GM12878 (cell line): Measurements from ENCODE around the gene SERINC5. TPM values are rescaled to one million over a fixed set of nuclear protein-coding genes. Genes with fewer than 3 reads are reported as not detected.

Experiments used
- ATAC-seq: fragments of 200-7000 bp; cut with Tn5 transposase; 3 replicates; pipeline ENCODE4 v1.9.1; 2020; ENCODE audit warnings: mild to moderate bottlenecking, moderate library complexity
- BruUV-seq: library from RNA; stranded (reverse); fragments of 400-500 nt; replicated peaks from 2 replicates; lab custom pipeline; 2021; lab: Mats Ljungman, UMichigan
- CTCF ChIA-PET: fragments of 300-600 bp; sonication (Branson Sonifier 250); formaldehyde crosslinking; extraction: SDS; loops from one replicate; lab custom pipeline; 2021; ENCODE audit warnings: inconsistent platforms; lab: Yijun Ruan, JAX
- POLR2A ChIA-PET: fragments of 350-600 bp; formaldehyde crosslinking; extraction: SDS; loops from one replicate; lab custom pipeline; 2021; ENCODE audit warnings: inconsistent platforms; lab: Charles Lee
- RAD21 ChIA-PET: fragments of 300-600 bp; sonication (Branson Sonifier 250); formaldehyde crosslinking; loops from one replicate; lab custom pipeline; 2023; ENCODE audit warnings: antibody characterized with exemption; ENCODE audit not compliant: unreplicated experiment; lab: Charles Lee
- SMC1A ChIA-PET: fragments of 300-600 bp; sonication (Branson Sonifier 250); formaldehyde crosslinking; loops from one replicate; lab custom pipeline; 2023; ENCODE audit not compliant: unreplicated experiment, uncharacterized antibody; lab: Charles Lee
- DNase-seq: peaks from one replicate; pipeline ENCODE4 v3.0.0-alpha.2; 2011; ENCODE audit warnings: low read depth, low spot score
- FAIRE-seq: peaks from 3 replicates; lab custom pipeline; 2011; peaks lifted over from hg19 to GRCh38; lab: Jason Lieb, UNC
- H2AFZ ChIP-seq: 2 replicates; pipeline ENCODE4 v1.6.0; 2011; ENCODE audit warnings: low read depth, low read length, control low read depth; ENCODE audit not compliant: control insufficient read depth
- H3K27ac ChIP-seq: 2 replicates; pipeline ENCODE4 v1.5.1; 2011; ENCODE audit warnings: control low read depth; ENCODE audit not compliant: control insufficient read depth, insufficient read depth
- H3K27me3 ChIP-seq, 2 experiments: replicated peaks in 1 of 2; 2 replicates each; pipeline versions ENCODE4 v1.6.0 to v1.6.1; 2011; ENCODE audit warnings: low read length in 1 of 2; ENCODE audit not compliant: control insufficient read depth in 2 of 2, insufficient read depth in 2 of 2
- H3K36me3 ChIP-seq, 2 experiments: 2 replicates each; pipeline ENCODE4 v1.5.1; 2011; ENCODE audit warnings: low read length in 1 of 2; ENCODE audit not compliant: control insufficient read depth in 2 of 2, insufficient read depth in 2 of 2
- H3K4me1 ChIP-seq: 2 replicates; pipeline ENCODE4 v1.6.1; 2011; ENCODE audit warnings: mild to moderate bottlenecking, low read length, moderate library complexity, mixed read lengths; ENCODE audit not compliant: control insufficient read depth, insufficient read depth
- H3K4me2 ChIP-seq: 2 replicates; pipeline ENCODE4 v1.6.0; 2011; ENCODE audit warnings: control low read depth; ENCODE audit not compliant: control insufficient read depth, insufficient read depth
- H3K4me3 ChIP-seq: fragments of 200-600 bp; sonication (generic); 2 replicates; pipeline ENCODE4 v1.5.1; 2016
- H3K79me2 ChIP-seq: 2 replicates; pipeline ENCODE4 v1.6.0; 2011; ENCODE audit warnings: low read length; ENCODE audit not compliant: control insufficient read depth, insufficient read depth
- H3K9ac ChIP-seq: 2 replicates; pipeline ENCODE4 v1.8.0; 2011; ENCODE audit warnings: low read length, control low read depth, mixed read lengths; ENCODE audit not compliant: control insufficient read depth, insufficient read depth
- H3K9me3 ChIP-seq: replicated peaks from 3 replicates; pipeline ENCODE4 v1.5.1; 2011; ENCODE audit warnings: mild to moderate bottlenecking, low read length; ENCODE audit not compliant: control insufficient read depth, insufficient read depth
- H4K20me1 ChIP-seq: 2 replicates; pipeline ENCODE4 v1.6.0; 2011; ENCODE audit not compliant: control insufficient read depth, insufficient read depth
- EZH2 ChIP-seq: IDR thresholded peaks from 2 replicates; pipeline ENCODE4 v1.6.1; 2012; ENCODE audit warnings: low read depth, mild to moderate bottlenecking, control low read depth, inconsistent platforms, low read length, borderline replicate concordance; ENCODE audit not compliant: control insufficient read depth
- FOXK2 ChIP-seq: fragments of 450-650 bp; IDR thresholded peaks from 2 replicates; pipeline ENCODE4 v1.6.1; 2017; ENCODE audit warnings: mild to moderate bottlenecking, moderate library complexity
- JUNB ChIP-seq: IDR thresholded peaks from 2 replicates; pipeline ENCODE4 v1.6.1; 2016; ENCODE audit warnings: antibody characterized with exemption, mild to moderate bottlenecking
- JUND ChIP-seq: IDR thresholded peaks from 2 replicates; pipeline ENCODE4 v1.6.1; 2012; ENCODE audit warnings: low read depth, mild to moderate bottlenecking, low read length, improper control_type of control experiment, moderate library complexity
- KDM1A ChIP-seq: fragments of 200-600 bp; sonication (generic); IDR thresholded peaks from 2 replicates; pipeline ENCODE4 v1.6.1; 2016; ENCODE audit warnings: borderline replicate concordance
- MXI1 ChIP-seq: fragments of 150-350 bp; IDR thresholded peaks from 2 replicates; pipeline ENCODE4 v1.6.1; 2011; ENCODE audit warnings: low read depth, mild to moderate bottlenecking, inconsistent platforms, low read length, improper control_type of control experiment
- RAD51 ChIP-seq: fragments of 450-650 bp; IDR thresholded peaks from 2 replicates; pipeline ENCODE4 v1.6.1; 2016; ENCODE audit warnings: moderate library complexity, mild to moderate bottlenecking, inconsistent platforms
- RELA ChIP-seq: fragments of 450-650 bp; IDR thresholded peaks from 2 replicates; pipeline ENCODE4 v1.8.0; 2014; ENCODE audit warnings: borderline replicate concordance; ENCODE audit not compliant: partially characterized antibody
- RFX5 ChIP-seq: IDR thresholded peaks from 2 replicates; pipeline ENCODE4 v1.6.1; 2011; ENCODE audit warnings: low read depth, low read length, improper control_type of control experiment
- SIN3A ChIP-seq: IDR thresholded peaks from 2 replicates; pipeline ENCODE4 v1.6.1; 2012; ENCODE audit warnings: low read depth, low read length, improper control_type of control experiment
- ZNF217 ChIP-seq: fragments of 450-650 bp; IDR thresholded peaks from 2 replicates; pipeline ENCODE4 v1.6.1; 2017; ENCODE audit warnings: antibody characterized with exemption, mild to moderate bottlenecking
- ZNF274 ChIP-seq: IDR thresholded peaks from one replicate; pipeline ENCODE4 v1.8.0; 2011; ENCODE audit not compliant: insufficient read length, insufficient read depth
- WGBS: methylation state at CpG from one replicate; pipeline ENCODE4 v1.1.6; 2016; ENCODE audit warnings: low lambda C conversion rate; ENCODE audit not compliant: insufficient replicate concordance, insufficient coverage; ENCODE audit errors: missing lambda C conversion rate; 5-methylcytosine and 5-hydroxymethylcytosine counted together
- in situ Hi-C: fragments of 300-500 bp; cut with MboI; formaldehyde crosslinking; loops from 9 replicates; pipeline ENCODE4 v1.14.3; 2018; ENCODE audit warnings: mixed read lengths
- intact Hi-C: fragments of 100-400 bp; cut with micrococcal nuclease; formaldehyde crosslinking; loops from one replicate; pipeline ENCODE4 v1.14.2; 2022; ENCODE audit not compliant: unreplicated experiment
- polyA plus RNA-seq, 11 experiments: library from polyadenylated mRNA; depleted of rRNA in 4 of 11; unstranded in 6 of 11; stranded (reverse) in 5 of 11; fragments of >200 nt; fragmentation: Nextera tagmentation in 4 of 11; fragmentation: Illumina TruSeq in 1 of 11; extraction: Ambion mirVana in 4 of 11; extraction: Trizol in 1 of 11; gene quantifications; 1 replicate in 1 of 11; 2 replicates in 10 of 11; pipeline versions ENCODE4 v1.2.1 to v1.2.3, GENCODE V29; 2011 to 2016; ENCODE audit warnings: inconsistent platforms in 2 of 11, missing spikeins in 2 of 11, low read depth in 1 of 11
- total RNA-seq, 4 experiments: library from RNA; depleted of rRNA in 3 of 4; stranded (reverse); fragments of >200 nt in 3 of 4; fragmentation: Illumina TruSeq in 1 of 4; extraction: Trizol in 1 of 4; gene quantifications; 2 replicates each; pipeline versions ENCODE4 v1.2.1 to v1.2.3, GENCODE V29; 2013 to 2021
- TF ChIP-seq, protein P1 (sequence below): fragments of 450-650 bp; formaldehyde crosslinking; IDR thresholded peaks from 2 replicates; pipeline ENCODE4 v1.4.0; 2020; ENCODE audit warnings: mild to moderate bottlenecking, moderate library complexity
- TF ChIP-seq, protein P2 (sequence below): IDR thresholded peaks from 2 replicates; pipeline ENCODE4 v1.6.1; 2012; ENCODE audit warnings: low read depth, low read length, improper control_type of control experiment

SERINC5 gene
- total and polyA plus RNA-seq, 10 of the 15 experiments (the other 5 are each of a cell fraction or from before 2014, with no cell fraction given) = 0.66 to 7.0 (median 2.8) TPM

DNA sequence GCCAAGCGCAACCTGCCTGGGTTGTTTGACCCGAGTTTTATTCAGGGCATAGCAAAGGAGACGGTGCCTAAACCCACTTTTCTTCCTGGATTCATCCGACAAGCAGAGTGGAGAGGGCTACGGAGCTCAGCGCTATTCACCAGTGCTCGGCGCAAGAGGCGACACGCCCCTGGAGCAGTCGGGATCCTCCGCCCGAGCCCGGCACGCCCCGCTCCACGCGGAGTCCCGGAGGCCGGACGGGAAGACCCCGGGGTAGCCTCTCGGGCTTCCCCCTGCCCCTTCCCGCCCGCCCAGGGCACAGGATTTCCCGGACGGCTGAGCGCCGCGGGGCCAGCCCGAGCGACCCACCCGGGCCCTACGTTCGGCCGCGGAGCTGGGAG lies 427 bp downstream of the SERINC5 start (continued):
- TF ChIP-seq, protein P1, sequence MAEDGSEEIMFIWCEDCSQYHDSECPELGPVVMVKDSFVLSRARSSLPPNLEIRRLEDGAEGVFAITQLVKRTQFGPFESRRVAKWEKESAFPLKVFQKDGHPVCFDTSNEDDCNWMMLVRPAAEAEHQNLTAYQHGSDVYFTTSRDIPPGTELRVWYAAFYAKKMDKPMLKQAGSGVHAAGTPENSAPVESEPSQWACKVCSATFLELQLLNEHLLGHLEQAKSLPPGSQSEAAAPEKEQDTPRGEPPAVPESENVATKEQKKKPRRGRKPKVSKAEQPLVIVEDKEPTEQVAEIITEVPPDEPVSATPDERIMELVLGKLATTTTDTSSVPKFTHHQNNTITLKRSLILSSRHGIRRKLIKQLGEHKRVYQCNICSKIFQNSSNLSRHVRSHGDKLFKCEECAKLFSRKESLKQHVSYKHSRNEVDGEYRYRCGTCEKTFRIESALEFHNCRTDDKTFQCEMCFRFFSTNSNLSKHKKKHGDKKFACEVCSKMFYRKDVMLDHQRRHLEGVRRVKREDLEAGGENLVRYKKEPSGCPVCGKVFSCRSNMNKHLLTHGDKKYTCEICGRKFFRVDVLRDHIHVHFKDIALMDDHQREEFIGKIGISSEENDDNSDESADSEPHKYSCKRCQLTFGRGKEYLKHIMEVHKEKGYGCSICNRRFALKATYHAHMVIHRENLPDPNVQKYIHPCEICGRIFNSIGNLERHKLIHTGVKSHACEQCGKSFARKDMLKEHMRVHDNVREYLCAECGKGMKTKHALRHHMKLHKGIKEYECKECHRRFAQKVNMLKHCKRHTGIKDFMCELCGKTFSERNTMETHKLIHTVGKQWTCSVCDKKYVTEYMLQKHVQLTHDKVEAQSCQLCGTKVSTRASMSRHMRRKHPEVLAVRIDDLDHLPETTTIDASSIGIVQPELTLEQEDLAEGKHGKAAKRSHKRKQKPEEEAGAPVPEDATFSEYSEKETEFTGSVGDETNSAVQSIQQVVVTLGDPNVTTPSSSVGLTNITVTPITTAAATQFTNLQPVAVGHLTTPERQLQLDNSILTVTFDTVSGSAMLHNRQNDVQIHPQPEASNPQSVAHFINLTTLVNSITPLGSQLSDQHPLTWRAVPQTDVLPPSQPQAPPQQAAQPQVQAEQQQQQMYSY (CRISPR knock-in tag) = no peak
- TF ChIP-seq RAD51 = no peak
- TF ChIP-seq RELA = peak; percentile 14
- TF ChIP-seq JUND = no peak
- TF ChIP-seq, protein P2, sequence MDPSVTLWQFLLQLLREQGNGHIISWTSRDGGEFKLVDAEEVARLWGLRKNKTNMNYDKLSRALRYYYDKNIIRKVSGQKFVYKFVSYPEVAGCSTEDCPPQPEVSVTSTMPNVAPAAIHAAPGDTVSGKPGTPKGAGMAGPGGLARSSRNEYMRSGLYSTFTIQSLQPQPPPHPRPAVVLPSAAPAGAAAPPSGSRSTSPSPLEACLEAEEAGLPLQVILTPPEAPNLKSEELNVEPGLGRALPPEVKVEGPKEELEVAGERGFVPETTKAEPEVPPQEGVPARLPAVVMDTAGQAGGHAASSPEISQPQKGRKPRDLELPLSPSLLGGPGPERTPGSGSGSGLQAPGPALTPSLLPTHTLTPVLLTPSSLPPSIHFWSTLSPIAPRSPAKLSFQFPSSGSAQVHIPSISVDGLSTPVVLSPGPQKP = no peak

DNA sequence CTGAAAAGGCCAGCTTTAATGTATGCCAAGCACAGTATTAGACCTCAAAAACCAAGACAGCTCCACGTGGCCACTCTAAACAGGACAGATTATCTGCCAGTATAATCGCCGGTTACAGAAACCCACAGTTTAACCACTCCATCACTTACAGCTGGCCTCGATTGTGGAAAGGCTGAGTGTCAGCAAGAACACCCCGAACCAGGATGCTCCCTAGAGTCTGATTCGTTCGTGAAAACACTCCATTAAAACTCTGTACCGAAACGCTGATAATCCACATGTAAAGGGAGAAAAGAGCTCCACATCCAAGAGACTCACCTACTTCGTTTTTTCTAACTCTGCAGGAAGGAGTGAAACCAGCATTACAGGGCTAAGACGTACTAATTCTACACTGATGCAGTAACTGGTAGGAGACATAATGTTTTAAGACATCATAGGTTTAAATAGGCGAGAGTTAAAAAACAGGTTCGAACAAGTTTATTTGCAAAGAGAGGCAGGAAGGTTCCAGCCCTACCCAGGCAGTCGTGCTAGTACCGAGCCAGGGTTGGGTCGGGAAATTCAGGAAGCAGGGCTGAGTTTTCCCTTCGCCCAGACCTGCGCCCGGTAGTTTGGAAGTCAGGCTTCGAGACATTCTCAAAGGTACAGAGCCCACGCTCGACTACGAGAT lies 949 bp downstream of the SERINC5 start:
- 0 out of 3 replicates have a peak, but pooled peaks have one; percentile 1 for ATAC-seq
- DNase-seq = no peak
- Histone ChIP-seq H3K27ac (no peak overlapping the region), H3K9ac (peak overlapping the region; percentile 65), H3K4me1 (peaks cover 8% of the 10 kb centered on the region), H3K9me3 (no peaks in the 10 kb centered on the region; the same call in 2 of the 3 replicates), H4K20me1 (no peaks in the 10 kb centered on the region), H3K27me3 (no peaks in the 10 kb centered on the region), H3K36me3 (no peaks in the 10 kb centered on the region), H3K4me2 (peak overlapping the region; percentile 99), H3K79me2 (peaks cover 8% of the 10 kb centered on the region), H3K4me3 (peak overlapping the region; percentile 84), H2AFZ (peak overlapping the region; percentile 87)
- ChIA-PET RAD21 (interaction anchor here (0.8 to 5.9 kb wide), 11 partner anchors 8 to 171 kb away, joined by 3 to 48 read pairs (median 8); no protein-coding TSS in a partner anchor), SMC1A (interaction anchor here (0.7 to 5.0 kb wide), 16 partner anchors 10 to 181 kb away, joined by 3 to 70 read pairs (median 5); no protein-coding TSS in a partner anchor), CTCF (interaction anchor here (0.9 to 3.6 kb wide), 9 partner anchors 8 to 171 kb away, joined by 3 to 11 read pairs (median 4); no protein-coding TSS in a partner anchor), POLR2A (interaction anchor here (0.6 to 5.2 kb wide), 14 partner anchors 9 to 163 kb away, joined by 3 to 93 read pairs (median 6); no protein-coding TSS in a partner anchor)
- in situ Hi-C loops (no loop called here), intact Hi-C loops (loop anchor here (5.0 kb wide), 1 partner anchor 163 kb away; no protein-coding TSS in a partner anchor)
- no TSS peak for BruUV-seq
- WGBS = 21% methylated on average over 23 of the region's 23 CpGs
- FAIRE-seq = no peak
- TF ChIP-seq KDM1A (no peak), MXI1 (0 out of 2 replicates have a peak, but pooled peaks have one; percentile 40), ZNF274 (no peak), FOXK2 (no peak), RFX5 (no peak), SIN3A (0 out of 2 replicates have a peak, but pooled peaks have one; percentile 27), ZNF217 (no peak), JUNB (no peak), EZH2 (no peak)
